CD14-positive monocyte (primary cell): Measurements from ENCODE around the gene SOCS4. TPM values are rescaled to one million over a fixed set of nuclear protein-coding genes. Genes with fewer than 3 reads are reported as not detected.

Source experiments
- DNase-seq, 3 donors: peaks; one replicate each; pipeline ENCODE4 v3.0.0-alpha.2; 2011 to 2022
- H2AFZ ChIP-seq: 2 replicates; pipeline ENCODE4 v1.6.0; 2012; ENCODE audit warnings: mild to moderate bottlenecking, low read depth, low read length, inconsistent platforms; ENCODE audit not compliant: insufficient read depth, poor library complexity, severe bottlenecking
- H3K27ac ChIP-seq, 2 donors: 1 replicate in 1 of 2; 2 replicates in 1 of 2; pipeline ENCODE4 v1.5.1; 2012 to 2013; ENCODE audit warnings: low read length in 2 of 2, control low read depth in 1 of 2, inconsistent platforms in 1 of 2, low read depth in 1 of 2, mild to moderate bottlenecking in 1 of 2
- H3K27me3 ChIP-seq, 2 donors: one replicate each; pipeline versions ENCODE4 v1.6.0 to v1.6.1; 2011 to 2013; ENCODE audit warnings: low read length in 2 of 2; ENCODE audit not compliant: control insufficient read depth in 2 of 2, insufficient read depth in 2 of 2
- H3K36me3 ChIP-seq, 2 donors: replicated peaks in 1 of 2; 1 replicate in 1 of 2; 2 replicates in 1 of 2; pipeline versions ENCODE4 v1.5.1 to v1.6.1; 2012 to 2013; ENCODE audit warnings: low read length in 2 of 2, control low read depth in 1 of 2, inconsistent platforms in 1 of 2, mild to moderate bottlenecking in 1 of 2; ENCODE audit not compliant: insufficient read depth in 2 of 2, control insufficient read depth in 1 of 2
- H3K4me1 ChIP-seq, 2 donors: 1 replicate in 1 of 2; 2 replicates in 1 of 2; pipeline versions ENCODE4 v1.5.1 to v1.6.1; 2012 to 2013; ENCODE audit warnings: low read length in 2 of 2, control low read depth in 1 of 2, inconsistent platforms in 1 of 2, mild to moderate bottlenecking in 1 of 2, moderate library complexity in 1 of 2; ENCODE audit not compliant: insufficient read depth in 2 of 2, control insufficient read depth in 1 of 2
- H3K4me2 ChIP-seq: replicated peaks from 2 replicates; pipeline ENCODE3; 2012; ENCODE audit warnings: low read length, moderate library complexity, mild to moderate bottlenecking; ENCODE audit not compliant: poor library complexity, severe bottlenecking; ENCODE audit errors: extremely low read depth
- H3K4me3 ChIP-seq, 3 experiments: fragments of 200-600 bp in 1 of 3; sonication (generic) in 1 of 3; replicated peaks in 1 of 3; 1 replicate in 2 of 3; 2 replicates in 1 of 3; pipeline ENCODE4 v1.5.1; 2011 to 2013; ENCODE audit warnings: low read length in 3 of 3, mild to moderate bottlenecking in 3 of 3, control low read depth in 2 of 3, low read depth in 2 of 3, inconsistent platforms in 1 of 3, moderate library complexity in 1 of 3
- H3K79me2 ChIP-seq: 2 replicates; pipeline ENCODE4 v1.6.0; 2012; ENCODE audit warnings: mild to moderate bottlenecking, control low read depth, inconsistent platforms, low read length, moderate library complexity; ENCODE audit not compliant: insufficient read depth
- H3K9ac ChIP-seq: 2 replicates; pipeline ENCODE4 v1.6.0; 2017; ENCODE audit warnings: low read length, mild to moderate bottlenecking; ENCODE audit not compliant: insufficient read depth, poor library complexity, severe bottlenecking
- H3K9me3 ChIP-seq, 2 donors: replicated peaks in 1 of 2; 1 replicate in 1 of 2; 2 replicates in 1 of 2; pipeline versions ENCODE4 v1.5.1 to v1.6.1; 2012 to 2013; ENCODE audit warnings: low read length in 2 of 2, control low read depth in 1 of 2; ENCODE audit not compliant: control insufficient read depth in 1 of 2, insufficient read depth in 1 of 2
- H4K20me1 ChIP-seq: 2 replicates; pipeline ENCODE4 v1.6.0; 2012; ENCODE audit warnings: mild to moderate bottlenecking, low read length, control low read depth, moderate library complexity; ENCODE audit not compliant: insufficient read depth
- H3K27ac Mint-ChIP-seq, 7 donors: one replicate each; pipeline ENCODE4 v1.8.0; 2020; ENCODE audit warnings: mild to moderate bottlenecking in 7 of 7, mixed read lengths in 7 of 7, moderate library complexity in 6 of 7, inconsistent platforms in 2 of 7
- H3K27me3 Mint-ChIP-seq, 3 donors: one replicate each; pipeline ENCODE4 v1.8.0; 2021 to 2022; ENCODE audit warnings: low read depth in 3 of 3, mild to moderate bottlenecking in 3 of 3, mixed read lengths in 3 of 3, moderate library complexity in 3 of 3, inconsistent platforms in 1 of 3
- H3K36me3 Mint-ChIP-seq, 2 donors: one replicate each; pipeline ENCODE4 v1.8.0; 2020; ENCODE audit warnings: mixed read lengths in 2 of 2, inconsistent platforms in 1 of 2, mild to moderate bottlenecking in 1 of 2
- H3K4me1 Mint-ChIP-seq: one replicate; pipeline ENCODE4 v1.8.0; 2020; ENCODE audit warnings: mild to moderate bottlenecking, mixed read lengths
- H3K4me3 Mint-ChIP-seq, 2 donors: one replicate each; pipeline ENCODE4 v1.8.0; 2020; ENCODE audit warnings: mild to moderate bottlenecking in 2 of 2, mixed read lengths in 2 of 2, moderate library complexity in 1 of 2
- H3K9me3 Mint-ChIP-seq, 7 donors: one replicate each; pipeline ENCODE4 v1.8.0; 2020 to 2022; ENCODE audit warnings: mixed read lengths in 7 of 7, mild to moderate bottlenecking in 6 of 7, moderate library complexity in 6 of 7, inconsistent platforms in 2 of 7
- WGBS: methylation state at CpG from one replicate; pipeline ENCODE4 v1.1.5; 2013; ENCODE audit warnings: missing lambda C conversion rate; ENCODE audit not compliant: insufficient coverage; 5-methylcytosine and 5-hydroxymethylcytosine counted together
- intact Hi-C, 2 donors: fragments of 100-400 bp; cut with micrococcal nuclease; formaldehyde crosslinking; loops; one replicate each; pipeline versions ENCODE4 v1.15.0 to v1.15.1; 2023
- polyA plus RNA-seq, 3 donors: library from polyadenylated mRNA; depleted of rRNA in 1 of 3; unstranded in 2 of 3; stranded (reverse) in 1 of 3; fragments of 300-500 nt in 2 of 3; fragments of >200 nt in 1 of 3; fragmentation: Illumina TruSeq in 2 of 3; gene quantifications; 1 replicate in 2 of 3; 2 replicates in 1 of 3; pipeline ENCODE4 v1.2.3, GENCODE V29; 2012 to 2021
- TF ChIP-seq, protein P1 (sequence below): fragments of 200-600 bp; IDR thresholded peaks from one replicate; pipeline ENCODE4 v1.8.0; 2022; ENCODE audit warnings: antibody characterized with exemption, mild to moderate bottlenecking

Gene SOCS4
- polyA plus RNA-seq, 3 donors: 2.5 to 5.0 (median 3.0) TPM

DNA sequence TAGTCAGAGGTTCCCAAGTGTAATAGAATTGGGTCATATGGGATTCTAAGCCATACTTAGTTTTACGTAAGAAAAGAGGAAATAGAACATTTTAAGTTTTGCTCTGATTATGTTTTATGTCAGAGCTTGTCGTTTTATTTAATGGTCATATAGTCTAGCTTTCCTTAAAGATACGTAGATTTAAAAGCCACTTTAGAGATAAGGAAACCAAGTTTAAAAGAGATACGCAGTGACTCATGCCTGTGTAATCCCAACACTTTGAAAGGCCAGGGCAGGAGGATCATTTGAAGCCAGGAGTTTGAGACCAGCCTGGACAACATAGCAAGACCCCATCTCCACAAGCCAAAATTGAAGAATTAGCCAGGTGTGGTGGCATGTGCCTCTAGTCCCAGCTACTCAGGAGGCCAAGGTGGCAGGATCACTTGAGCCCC, 44.0 kb downstream of the SOCS4 start:
- Histone ChIP-seq H3K27ac (no peak overlapping the region), H3K36me3 (peaks cover 9 to 27% of the 10 kb centered on the region in 2 donors), H3K4me2 (no peak overlapping the region), H3K79me2 (no peaks in the 10 kb centered on the region), H2AFZ (no peak overlapping the region), H3K9ac (no peak overlapping the region), H3K4me3 (no peak overlapping the region), H3K9me3 (no peaks in the 10 kb centered on the region), H3K27me3 (peaks cover 0 to 6% of the 10 kb centered on the region in 2 donors), H4K20me1 (peaks cover 7% of the 10 kb centered on the region), H3K4me1 (peaks cover 4% of the 10 kb centered on the region in 2 donors)
- Mint-ChIP-seq H3K36me3 (peaks cover 15 to 19% of the 10 kb centered on the region in 2 donors), H3K27me3 (peaks cover 1 to 9% (median 9%) of the 10 kb centered on the region in 3 donors), H3K9me3 (peaks cover 0 to 2% (median 0%) of the 10 kb centered on the region in 7 donors), H3K27ac (peak overlapping the region in 6 of 7 donors; percentile 21 to 77 (median 44)), H3K4me3 (no peak overlapping the region), H3K4me1 (peaks cover 27% of the 10 kb centered on the region)
- WGBS: 60% methylated on average over 2 of the region's 4 CpGs
- intact Hi-C loops: no loop called here
- DNase-seq: peak in 1 of 3 donors; percentile 17
- TF ChIP-seq, protein P1, sequence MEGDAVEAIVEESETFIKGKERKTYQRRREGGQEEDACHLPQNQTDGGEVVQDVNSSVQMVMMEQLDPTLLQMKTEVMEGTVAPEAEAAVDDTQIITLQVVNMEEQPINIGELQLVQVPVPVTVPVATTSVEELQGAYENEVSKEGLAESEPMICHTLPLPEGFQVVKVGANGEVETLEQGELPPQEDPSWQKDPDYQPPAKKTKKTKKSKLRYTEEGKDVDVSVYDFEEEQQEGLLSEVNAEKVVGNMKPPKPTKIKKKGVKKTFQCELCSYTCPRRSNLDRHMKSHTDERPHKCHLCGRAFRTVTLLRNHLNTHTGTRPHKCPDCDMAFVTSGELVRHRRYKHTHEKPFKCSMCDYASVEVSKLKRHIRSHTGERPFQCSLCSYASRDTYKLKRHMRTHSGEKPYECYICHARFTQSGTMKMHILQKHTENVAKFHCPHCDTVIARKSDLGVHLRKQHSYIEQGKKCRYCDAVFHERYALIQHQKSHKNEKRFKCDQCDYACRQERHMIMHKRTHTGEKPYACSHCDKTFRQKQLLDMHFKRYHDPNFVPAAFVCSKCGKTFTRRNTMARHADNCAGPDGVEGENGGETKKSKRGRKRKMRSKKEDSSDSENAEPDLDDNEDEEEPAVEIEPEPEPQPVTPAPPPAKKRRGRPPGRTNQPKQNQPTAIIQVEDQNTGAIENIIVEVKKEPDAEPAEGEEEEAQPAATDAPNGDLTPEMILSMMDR: no peak

DNA sequence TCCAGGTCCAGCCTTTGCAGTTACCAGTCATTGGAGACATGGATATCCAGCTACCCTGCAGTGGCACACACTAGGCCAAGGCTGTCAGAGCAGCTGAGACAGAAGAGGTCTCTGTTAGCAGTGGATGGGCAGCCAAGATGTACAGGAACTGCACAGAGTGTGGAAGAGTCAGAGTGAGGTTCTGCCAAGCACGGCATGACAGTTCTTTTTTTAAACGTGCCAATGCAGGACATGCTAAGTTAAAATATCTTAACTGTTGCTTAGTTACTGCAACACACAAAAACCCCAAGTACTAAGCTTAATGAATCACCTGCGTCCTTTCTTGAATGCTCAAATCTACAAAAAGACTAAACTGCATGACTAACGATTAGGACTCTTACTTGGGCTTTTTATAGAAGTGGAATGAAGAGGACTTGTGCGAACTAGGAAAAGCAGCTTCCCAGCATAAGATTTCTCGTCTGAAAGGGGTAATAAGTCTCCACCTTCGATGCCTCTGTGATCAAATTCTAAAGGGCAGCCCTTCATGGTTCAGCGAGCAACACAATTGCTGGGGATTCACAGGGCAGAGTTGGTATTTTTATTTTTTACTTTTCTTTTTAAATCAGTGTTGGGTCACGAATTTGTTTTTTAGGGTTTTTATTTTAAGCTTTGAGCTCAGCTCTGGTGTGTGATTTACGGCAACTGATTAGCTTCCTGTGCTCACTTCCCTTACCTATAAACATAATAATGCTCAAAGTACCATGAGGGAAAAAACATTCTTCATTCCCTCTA, 45.0 kb downstream of the SOCS4 start:
- Histone ChIP-seq H3K36me3 (peaks cover 5 to 18% of the 10 kb centered on the region in 2 donors), H3K4me1 (peaks cover 4% of the 10 kb centered on the region in 2 donors), H3K9me3 (no peaks in the 10 kb centered on the region), H2AFZ (no peak overlapping the region), H3K79me2 (no peaks in the 10 kb centered on the region), H4K20me1 (no peaks in the 10 kb centered on the region), H3K27ac (no peak overlapping the region), H3K4me2 (peak overlapping the region; percentile 1), H3K9ac (no peak overlapping the region), H3K27me3 (peaks cover 0 to 6% of the 10 kb centered on the region in 2 donors), H3K4me3 (no peak overlapping the region)
- peak; percentile 34 to 82 (median 57) for DNase-seq
- Mint-ChIP-seq H3K4me1 (peaks cover 27% of the 10 kb centered on the region), H3K9me3 (peaks cover 0 to 2% (median 0%) of the 10 kb centered on the region in 7 donors), H3K4me3 (peak overlapping the region in 1 of 2 donors; percentile 46), H3K27me3 (peaks cover 1 to 9% (median 9%) of the 10 kb centered on the region in 3 donors), H3K27ac (peak overlapping the region in 5 of 7 donors; percentile 13 to 86 (median 38)), H3K36me3 (peaks cover 8 to 12% of the 10 kb centered on the region in 2 donors)
- WGBS: 22% methylated on average over 4 of the region's 10 CpGs
- TF ChIP-seq, protein P1: no peak
- intact Hi-C loops: no loop called here
